ENCODE measurements around the gene ARIH2. TPM values are rescaled to one million over a fixed set of nuclear protein-coding genes. Genes with fewer than 3 reads are reported as not detected.
A peak's percentile ranks its signal among the peaks of the same experiment; 100 is the strongest.

ARIH2 gene
- total RNA-seq, 1 experiment from 2014 or later: 122 TPM

DNA sequence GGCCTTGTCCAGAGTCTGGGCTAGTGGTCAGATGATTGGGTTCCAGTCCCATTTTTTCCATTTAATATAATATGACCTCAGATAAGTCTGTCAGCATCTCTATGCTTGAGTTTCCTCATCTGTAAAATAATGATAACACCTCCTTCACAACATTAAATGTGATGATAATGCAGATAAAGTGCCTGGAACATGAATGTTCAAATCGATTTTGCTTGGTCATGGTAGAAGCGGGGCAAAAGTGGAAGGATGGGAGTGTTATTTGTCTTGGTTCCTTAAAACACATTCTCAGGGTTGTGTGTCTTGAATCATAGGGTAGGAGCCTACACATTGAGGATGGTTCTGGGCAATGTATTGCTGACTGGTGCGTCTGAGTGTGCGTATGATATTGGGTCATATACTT lies 16.9 kb downstream of the ARIH2 start:
- Histone ChIP-seq H3K4me2 (ENCODE audit: insufficient read depth, insufficient read length, low read length) (no peak overlapping the region), H4K20me1 (ENCODE audit: control insufficient read depth, insufficient read depth, insufficient read length) (no peaks in the 10 kb centered on the region)
- H3K27ac Mint-ChIP-seq: peak overlapping the region in 2 of 3 experiments; percentile 21 to 36; a peak in 2 of 7 replicates

More for the DNA sequence above, 16.9 kb downstream of the ARIH2 start:
- no peaks in the 10 kb centered on the region for H3K4me1 Mint-ChIP-seq
- H4K8ac ChIP-seq (replicated peaks; ENCODE audit: insufficient read length, low read depth, low read length): peak overlapping the region; percentile 55
- H3K4ac ChIP-seq (ENCODE audit: low read depth, low read length): no peak overlapping the region
- no peak overlapping the region for H3T11ph ChIP-seq (ENCODE audit: low read length)
- H3K79me2 ChIP-seq (ENCODE audit: insufficient read depth, low read length): peaks cover 13% of the 10 kb centered on the region; the same call in 1 of the 2 replicates
- H3K18ac ChIP-seq (ENCODE audit: insufficient read length, low read depth, low read length): no peak overlapping the region
- H3K27ac ChIP-seq (ENCODE audit: insufficient read length, low read depth, low read length): no peak overlapping the region
- no peak overlapping the region for H2BK12ac ChIP-seq (ENCODE audit: insufficient read length, low read depth, low read length)
- H3K14ac ChIP-seq (ENCODE audit: insufficient read depth, low read length): no peak overlapping the region
- H2BK15ac ChIP-seq (ENCODE audit: low read depth, low read length): no peak overlapping the region
- no CpG with 5 or more reads among the region's 4 CpGs for WGBS (ENCODE audit: extremely low coverage, insufficient read length, low lambda C conversion rate)
- H4K91ac ChIP-seq (ENCODE audit: insufficient read length, low read depth, low read length): no peak overlapping the region
- no peak overlapping the region for H2AK5ac ChIP-seq (ENCODE audit: insufficient read length, low read length)
- no peaks in the 10 kb centered on the region for H3K23me2 ChIP-seq (ENCODE audit: insufficient read length, low read depth, low read length, poor library complexity, severe bottlenecking)
- no peak overlapping the region for H3K56ac ChIP-seq (ENCODE audit: insufficient read length, low read depth, low read length)
- no peak overlapping the region for H2BK5ac ChIP-seq (ENCODE audit: insufficient read length, low read length)
- DNase-seq: no peak
- H3K9me3 Mint-ChIP-seq: no peaks in the 10 kb centered on the region; a peak in 1 of 5 replicates
- no peak overlapping the region for H3K9ac ChIP-seq (ENCODE audit: extremely low read depth, insufficient read length, low read length)
- TF ChIP-seq CTCF (conservative IDR thresholded peaks at IDR 0.05): no peak
- H3K9me3 ChIP-seq (ENCODE audit: control insufficient read depth, low read depth, low read length): no peaks in the 10 kb centered on the region
- H4K5ac ChIP-seq (ENCODE audit: insufficient read length, low read depth, low read length): no peak overlapping the region
- H3K4me1 ChIP-seq (ENCODE audit: insufficient read depth, low read length): no peaks in the 10 kb centered on the region
- no peak overlapping the region for H3K4me3 Mint-ChIP-seq
- H3K36me3 Mint-ChIP-seq (ENCODE audit: insufficient read depth in 1 of 3, low read depth in 3 of 3): peaks cover 31 to 62% (median 57%) of the 10 kb centered on the region in 3 experiments
- no peaks in the 10 kb centered on the region for H3K27me3 Mint-ChIP-seq (ENCODE audit: low read depth)
- no peaks in the 10 kb centered on the region for H3K27me3 ChIP-seq (ENCODE audit: insufficient read depth, low read length)
- no peak overlapping the region for H2AFZ ChIP-seq (ENCODE audit: low read length)
- no peak overlapping the region for H2BK120ac ChIP-seq (ENCODE audit: low read depth, low read length, poor library complexity, severe bottlenecking)
- peaks cover 13% of the 10 kb centered on the region for H3K79me1 ChIP-seq (ENCODE audit: insufficient read depth, low read depth, low read length, poor library complexity, severe bottlenecking)
- no peak overlapping the region for H3K23ac ChIP-seq (ENCODE audit: insufficient read length, low read depth, low read length)
- H2BK20ac ChIP-seq (ENCODE audit: low read depth, low read length, poor library complexity, severe bottlenecking): no peak overlapping the region
